ENCODE data around the gene BCAS1.
A peak's percentile ranks its signal among the peaks of the same experiment; 100 is the strongest.

BCAS1 gene

GRCh38 chr20:54103067-54103761, 32.8 kb upstream of the BCAS1 start:
- DNase-seq: peak; percentile 80

DNA sequence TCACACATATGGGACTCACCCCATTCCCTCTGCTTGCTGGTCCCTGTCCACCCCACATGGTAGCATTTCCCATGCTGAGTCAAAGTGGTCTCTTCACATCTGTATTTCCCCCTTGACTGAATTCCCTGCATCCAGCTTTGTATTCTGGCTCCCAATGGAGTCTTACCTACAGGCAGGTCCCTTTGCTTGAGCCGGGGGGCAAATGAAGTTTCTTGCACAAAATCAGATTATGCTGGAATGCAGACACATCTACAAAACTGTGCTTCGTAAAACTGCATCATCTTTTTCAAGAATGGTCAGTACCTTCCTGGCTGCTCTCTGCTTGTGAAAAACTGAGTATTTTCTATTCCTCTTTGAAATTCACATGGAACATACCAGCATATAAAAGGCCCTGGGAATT, 32.1 kb upstream of the BCAS1 start:
- no peak for DNase-seq

DNA sequence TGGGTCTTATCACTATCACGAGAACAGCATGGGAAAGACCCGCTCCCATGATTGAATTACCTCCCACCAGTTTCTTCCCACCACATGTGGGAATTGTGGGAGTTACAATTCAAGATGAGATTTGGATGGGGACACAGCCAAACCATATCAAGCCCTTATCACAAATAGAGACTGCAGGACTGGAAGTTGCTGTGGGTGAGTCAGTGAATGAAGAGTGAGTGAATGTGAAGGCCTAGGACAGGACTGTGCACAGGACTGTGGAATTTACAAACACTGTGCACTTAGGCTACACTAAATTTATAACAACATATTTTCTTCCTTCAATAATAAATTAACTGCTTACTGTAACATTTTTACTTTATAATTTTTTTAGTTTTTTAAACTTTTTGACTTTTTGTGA, 30.2 kb upstream of the BCAS1 start:
- DNase-seq: no peak

- no peak for DNase-seq
These were observed 29.5 kb upstream of the BCAS1 start for GRCh38 chr20:54099894-54100293.

- DNase-seq: no peak
These were observed 27.7 kb upstream of the BCAS1 start for GRCh38 chr20:54098047-54098446.

DNA sequence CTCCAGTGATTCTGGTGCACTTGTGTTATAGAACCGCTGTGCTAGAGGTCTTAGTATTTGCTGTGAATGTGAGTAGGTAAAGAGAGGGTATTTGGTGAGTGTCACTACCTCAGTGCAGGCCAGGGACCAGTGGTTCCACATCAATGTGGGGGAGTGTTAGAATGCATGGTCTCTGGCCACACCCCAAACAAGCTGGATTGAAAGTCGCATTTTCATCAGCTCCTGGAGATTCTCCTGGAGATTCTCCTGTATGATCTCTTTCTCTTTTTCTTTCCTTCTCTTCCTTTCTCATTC, 26.8 kb upstream of the BCAS1 start:
- no peak for DNase-seq

- DNase-seq: no peak
These were observed 25.4 kb upstream of the BCAS1 start for GRCh38 chr20:54095824-54096223.

DNA sequence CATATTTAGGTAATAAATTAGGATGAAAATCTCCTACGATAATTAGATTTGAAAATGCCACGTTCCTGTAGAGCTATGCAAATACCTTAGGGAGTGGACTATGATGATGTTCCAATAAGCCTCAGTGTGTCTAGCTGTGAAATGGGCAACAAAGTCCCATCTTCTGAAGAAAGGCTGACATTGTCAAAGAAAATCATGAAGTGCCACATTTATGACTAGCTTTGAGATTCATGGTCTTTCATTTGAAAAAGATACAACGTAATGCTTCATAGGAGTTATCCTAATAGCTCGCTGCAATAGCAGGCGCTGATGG, 23.8 kb upstream of the BCAS1 start:
- no peak for DNase-seq

DNA sequence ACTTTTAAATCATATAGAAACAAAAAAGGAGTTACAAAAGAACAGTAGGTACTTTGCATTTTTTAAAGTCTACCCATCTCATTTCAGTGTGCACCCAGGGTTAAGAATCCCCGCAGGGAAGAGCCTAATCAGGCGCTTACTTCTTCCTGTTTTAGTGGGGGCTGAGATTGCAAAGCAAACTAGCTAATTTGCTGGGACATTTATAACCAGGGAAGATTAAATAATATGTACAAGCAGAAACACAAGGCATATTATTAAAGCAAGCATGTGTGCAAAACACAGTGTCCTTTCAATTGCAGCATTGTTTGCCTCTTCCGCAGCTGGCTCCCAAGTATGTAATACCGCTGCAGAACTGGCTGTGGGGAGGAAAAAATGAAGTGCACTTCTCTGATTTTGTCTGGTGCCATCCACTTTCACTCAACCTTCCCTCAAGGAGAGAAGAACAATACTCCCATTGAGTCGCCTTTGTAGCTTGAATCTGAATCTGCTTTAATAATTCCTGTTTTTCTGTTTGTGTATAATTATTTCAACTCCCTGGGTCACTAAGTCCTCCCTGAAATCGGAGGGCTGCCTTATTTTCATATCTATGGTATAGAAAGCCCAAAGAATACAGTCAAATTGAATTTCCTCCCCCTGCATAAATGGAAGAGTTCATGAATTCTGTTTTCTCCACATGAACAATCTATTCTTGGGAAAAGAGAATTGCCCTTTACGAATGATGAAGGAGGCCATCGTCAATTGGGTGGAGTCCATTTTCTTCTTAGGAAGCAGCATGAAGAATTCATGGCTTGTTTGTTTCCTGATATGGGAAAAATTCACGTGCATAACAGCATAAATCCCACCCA, 23.3 kb upstream of the BCAS1 start:
- DNase-seq: no peak

GRCh38 chr20:54092021-54092420, 21.6 kb upstream of the BCAS1 start:
- no peak for DNase-seq

GRCh38 chr20:54091120-54091480, 20.7 kb upstream of the BCAS1 start:
- DNase-seq: no peak

- DNase-seq: no peak
These were observed 20.1 kb upstream of the BCAS1 start for GRCh38 chr20:54090230-54091119.

DNA sequence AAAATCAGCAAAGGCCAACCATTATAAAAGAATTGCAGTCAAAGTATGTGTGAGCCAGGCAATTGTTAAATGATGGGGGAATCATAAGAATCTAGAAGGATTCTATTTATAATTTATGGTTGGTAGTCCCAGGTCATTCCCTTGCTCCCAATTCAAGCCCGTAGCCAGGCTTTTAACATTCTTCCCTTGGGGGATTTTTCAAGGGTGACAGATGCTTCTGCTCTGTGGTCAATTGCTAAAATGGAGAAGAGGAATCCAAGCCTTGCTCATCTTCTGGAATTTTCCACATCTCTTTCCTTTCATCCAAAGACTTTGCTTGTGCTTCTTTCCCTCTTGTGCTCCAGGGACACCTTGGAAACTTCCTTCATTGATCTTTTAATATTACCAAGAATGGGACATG, 18.0 kb upstream of the BCAS1 start:
- no peak for DNase-seq

DNA sequence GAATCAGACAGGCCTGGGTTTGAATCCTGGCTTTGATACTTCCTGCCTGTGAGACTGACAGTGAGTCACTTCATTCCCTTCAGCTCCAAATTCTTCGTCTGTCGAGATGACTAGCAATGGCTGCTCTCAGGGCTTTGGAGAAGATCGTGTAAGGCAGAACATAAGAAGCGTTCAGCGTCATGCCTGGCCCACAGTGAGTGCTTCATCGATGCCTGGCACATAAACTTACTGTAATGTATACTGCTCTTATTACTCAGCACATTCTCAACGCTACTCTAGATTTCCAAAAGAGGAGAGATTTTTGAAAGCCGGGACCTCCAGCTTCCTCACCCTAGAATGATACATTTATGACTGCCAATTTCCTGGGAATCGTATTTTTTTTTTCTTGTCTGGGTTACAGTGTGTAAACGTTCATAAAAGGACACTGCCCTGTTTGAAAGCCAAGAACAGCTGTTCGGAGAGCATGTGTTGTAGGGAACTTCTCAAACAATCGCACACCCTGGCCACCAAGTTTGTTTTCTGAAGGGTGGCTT, 16.2 kb upstream of the BCAS1 start:
- no peak for DNase-seq

- DNase-seq: no peak
These were observed 15.5 kb upstream of the BCAS1 start for GRCh38 chr20:54085910-54086309.

- no peak for DNase-seq
These were observed 15.0 kb upstream of the BCAS1 start for GRCh38 chr20:54085425-54085824.

DNA sequence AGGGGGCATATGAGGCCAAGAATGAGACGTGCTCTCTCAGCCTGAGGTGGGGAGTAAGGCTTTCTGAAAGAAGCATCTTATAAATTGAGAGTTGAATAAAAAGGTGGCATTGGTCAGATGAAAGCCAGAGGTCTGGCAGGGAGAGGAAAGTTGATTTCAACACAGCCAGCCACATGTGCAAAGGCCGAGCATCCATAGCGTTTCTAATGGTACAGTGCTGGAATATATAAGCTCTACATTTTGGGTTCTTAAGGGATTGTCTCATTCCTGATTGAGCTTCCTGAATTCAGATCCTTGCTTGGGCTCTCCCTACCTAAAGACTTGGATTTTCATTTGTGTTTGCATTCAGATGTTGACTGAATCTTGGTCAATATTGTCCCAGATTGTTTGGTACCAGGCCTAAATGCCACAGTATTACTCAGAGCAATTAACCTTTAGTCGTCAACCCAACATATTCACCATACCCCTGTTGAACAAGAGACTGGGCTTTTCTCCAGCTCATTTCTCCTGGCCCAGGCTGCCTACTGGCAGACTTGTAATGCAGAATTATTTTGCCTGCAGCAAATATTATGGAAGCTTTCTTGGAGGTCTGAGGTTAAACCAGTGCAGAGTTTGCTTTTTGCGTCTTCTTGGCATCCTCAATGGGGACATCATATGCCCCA, 14.5 kb upstream of the BCAS1 start:
- no peak for DNase-seq

GRCh38 chr20:54084193-54084592, 13.8 kb upstream of the BCAS1 start:
- DNase-seq: no peak

GRCh38 chr20:54083459-54083858, 13.1 kb upstream of the BCAS1 start:
- DNase-seq: no peak

GRCh38 chr20:54082100-54082499, 11.7 kb upstream of the BCAS1 start:
- no peak for DNase-seq

DNA sequence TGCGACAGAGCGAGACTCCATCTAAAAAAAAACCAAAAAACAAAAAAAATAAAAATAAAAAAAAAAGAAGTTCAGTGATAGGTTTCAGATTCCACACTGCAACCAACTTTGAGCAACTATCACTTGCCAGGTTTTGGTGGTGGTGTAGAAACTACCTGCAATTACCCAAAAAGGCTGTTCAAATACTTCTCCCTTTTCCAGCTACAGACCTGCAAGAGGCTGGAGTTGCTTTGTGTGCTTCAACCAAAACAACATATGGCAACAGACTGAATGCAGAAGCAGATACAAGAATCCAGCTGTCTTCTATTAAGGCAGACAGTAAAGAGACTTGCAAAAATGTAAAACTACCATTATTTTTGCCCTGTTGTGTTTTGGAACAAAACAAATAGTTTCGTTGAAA, 9.3 kb upstream of the BCAS1 start:
- no peak for DNase-seq

- peak; percentile 15 for DNase-seq
These were observed 8.0 kb upstream of the BCAS1 start for GRCh38 chr20:54078296-54078984.

- DNase-seq: no peak
These were observed 5.9 kb upstream of the BCAS1 start for GRCh38 chr20:54076259-54076658.

Data from stimulated activated CD4-positive, alpha-beta T cell treated with anti-CD3 and anti-CD28 coated beads, Interleukin-4, amount 100 ng/mL, for 24 hours (primary cell).